GM23248 (cell line): ENCODE measurements around the gene TRIP6.

Experiments
- EZH2 ChIP-seq: fragments of 200-600 bp; sonication (generic); IDR thresholded peaks from 2 replicates; pipeline ENCODE4 v1.6.1; 2018; ENCODE audit warnings: antibody characterized with exemption, mild to moderate bottlenecking; ENCODE audit not compliant: insufficient read depth, poor library complexity, severe bottlenecking
- EZH2phosphoT487 ChIP-seq: fragments of 200-600 bp; sonication (generic); IDR thresholded peaks from 2 replicates; pipeline ENCODE4 v1.6.1; 2018; ENCODE audit warnings: antibody characterized with exemption, moderate library complexity, mild to moderate bottlenecking, low read depth; ENCODE audit not compliant: insufficient read depth

DNA sequence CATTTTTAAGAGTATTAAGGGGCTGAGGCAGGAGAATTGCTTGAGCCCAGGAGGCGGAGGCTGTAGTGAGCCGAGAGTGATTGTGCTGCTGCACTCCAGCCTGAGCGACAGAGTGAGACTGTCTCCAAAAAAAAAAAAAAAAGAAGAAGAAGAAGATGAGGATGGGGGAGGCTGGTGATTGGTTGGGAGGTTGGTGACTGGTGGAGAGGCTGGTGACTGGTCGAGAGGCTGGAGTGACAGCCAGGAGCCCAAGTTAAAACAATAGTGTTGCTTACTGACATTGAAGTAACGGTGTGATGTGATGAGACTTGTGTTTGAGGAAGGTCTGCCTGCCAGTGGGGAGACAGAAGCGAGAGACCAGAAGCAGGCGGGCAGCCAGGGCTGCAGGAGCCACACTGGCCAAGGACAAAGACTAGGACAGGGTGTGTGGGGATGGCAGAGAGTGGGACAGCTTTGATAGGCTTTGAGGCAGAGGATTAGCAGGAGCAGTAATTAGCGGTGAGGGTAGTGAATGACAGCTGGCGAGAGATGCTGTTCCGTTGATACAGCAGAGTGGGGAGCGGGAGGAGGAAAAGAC, 12.6 kb downstream of the TRIP6 start:
- TF ChIP-seq EZH2phosphoT487 (no peak), EZH2 (no peak)
